H1 (cell line): ENCODE results near the gene DGCR6L. TPM values are rescaled to one million over a fixed set of nuclear protein-coding genes. Genes with fewer than 3 reads are reported as not detected.

Source experiments
- CTCF ChIA-PET: fragments of 300-600 bp; sonication (Branson Sonifier 250); formaldehyde crosslinking; loops from one replicate; lab custom pipeline; 2021; ENCODE audit not compliant: partially characterized antibody; lab: Charles Lee
- POLR2A ChIA-PET: fragments of 300-600 bp; sonication (Branson Sonifier 250); formaldehyde crosslinking; loops from one replicate; lab custom pipeline; 2021; ENCODE audit warnings: inconsistent platforms; ENCODE audit not compliant: partially characterized antibody; lab: Charles Lee
- DNase-seq, 2 experiments: peaks; one replicate each; pipeline versions ENCODE4 v3.0.0 to v3.0.0-alpha.2; 2010 to 2022; ENCODE audit warnings: low spot score in 2 of 2, low read depth in 1 of 2, mixed read lengths in 1 of 2
- FAIRE-seq: peaks from 2 replicates; lab custom pipeline; 2011; peaks lifted over from hg19 to GRCh38; lab: Jason Lieb, UNC
- H2AFZ ChIP-seq: 2 replicates; pipeline ENCODE4 v1.8.1; 2012; ENCODE audit warnings: low read length, inconsistent platforms
- H2AK5ac ChIP-seq: 2 replicates; pipeline ENCODE4 v1.6.1; 2013; ENCODE audit warnings: low read depth, low read length
- H2BK120ac ChIP-seq: replicated peaks from 2 replicates; pipeline ENCODE3; 2013; ENCODE audit warnings: low read depth, low read length, inconsistent platforms
- H2BK12ac ChIP-seq: 2 replicates; pipeline ENCODE4 v1.6.1; 2013; ENCODE audit warnings: low read depth, low read length
- H2BK15ac ChIP-seq: 2 replicates; pipeline ENCODE4 v1.6.1; 2013; ENCODE audit warnings: low read length
- H2BK20ac ChIP-seq: 2 replicates; pipeline ENCODE4 v1.6.1; 2013; ENCODE audit warnings: low read length
- H2BK5ac ChIP-seq: 2 replicates; pipeline ENCODE4 v1.6.1; 2013; ENCODE audit warnings: low read depth, low read length
- H3K14ac ChIP-seq: 2 replicates; pipeline ENCODE4 v1.6.1; 2013; ENCODE audit warnings: inconsistent platforms; ENCODE audit not compliant: insufficient read length
- H3K18ac ChIP-seq: 2 replicates; pipeline ENCODE4 v1.6.1; 2013; ENCODE audit warnings: low read length; ENCODE audit errors: extremely low read depth
- H3K23ac ChIP-seq: 2 replicates; pipeline ENCODE4 v1.6.1; 2013; ENCODE audit warnings: inconsistent platforms; ENCODE audit not compliant: insufficient read length
- H3K23me2 ChIP-seq: 2 replicates; pipeline ENCODE4 v1.6.1; 2013; ENCODE audit warnings: low read depth, low read length
- H3K27ac ChIP-seq: 2 replicates; pipeline ENCODE4 v1.6.1; 2011; ENCODE audit warnings: low read depth, low read length, inconsistent platforms
- H3K27me3 ChIP-seq, 4 experiments: replicated peaks in 1 of 4; 1 replicate in 1 of 4; 2 replicates in 3 of 4; pipeline versions ENCODE4 v1.6.1 to v1.8.1; 2011 to 2013; ENCODE audit warnings: low read length in 3 of 4, mild to moderate bottlenecking in 3 of 4, inconsistent platforms in 2 of 4, mixed read lengths in 2 of 4, moderate library complexity in 1 of 4; ENCODE audit not compliant: control insufficient read depth in 3 of 4, insufficient read depth in 3 of 4; ENCODE audit errors: extremely low read depth in 1 of 4
- H3K36me3 ChIP-seq, 4 experiments: 2 replicates each; pipeline versions ENCODE4 v1.6.1 to v1.8.1; 2011 to 2013; ENCODE audit warnings: mild to moderate bottlenecking in 4 of 4, low read length in 3 of 4, moderate library complexity in 2 of 4, control low read depth in 1 of 4, inconsistent platforms in 1 of 4; ENCODE audit not compliant: insufficient read depth in 4 of 4, control insufficient read depth in 2 of 4
- H3K4ac ChIP-seq: replicated peaks from 2 replicates; pipeline ENCODE3; 2013; ENCODE audit warnings: low read length, low read depth, mixed read lengths, inconsistent platforms; ENCODE audit not compliant: insufficient read length
- H3K4me1 ChIP-seq, 4 experiments: replicated peaks in 1 of 4; 1 replicate in 1 of 4; 2 replicates in 3 of 4; pipeline versions ENCODE4 v1.6.1 to v1.8.1; 2011 to 2013; ENCODE audit warnings: low read length in 3 of 4, inconsistent platforms in 2 of 4, mixed read lengths in 1 of 4; ENCODE audit not compliant: insufficient read depth in 4 of 4, control insufficient read depth in 3 of 4
- H3K4me2 ChIP-seq, 2 experiments: 2 replicates each; pipeline versions ENCODE4 v1.6.1 to v1.8.1; 2011 to 2013; ENCODE audit warnings: low read depth in 2 of 2, low read length in 2 of 2, control low read depth in 1 of 2, inconsistent platforms in 1 of 2, mild to moderate bottlenecking in 1 of 2; ENCODE audit not compliant: insufficient read depth in 1 of 2
- H3K4me3 ChIP-seq, 4 experiments: fragments of 200-600, 300-600 bp in 1 of 4; sonication (generic), shearing (Covaris generic), sonication (Bioruptor Twin) in 1 of 4; 2 replicates each; pipeline versions ENCODE4 v1.5.1 to v1.8.1; 2011 to 2016; ENCODE audit warnings: low read length in 4 of 4, low read depth in 3 of 4, control low read depth in 2 of 4, inconsistent platforms in 2 of 4, mild to moderate bottlenecking in 2 of 4, mixed read lengths in 1 of 4, moderate library complexity in 1 of 4; ENCODE audit not compliant: insufficient read depth in 2 of 4; ENCODE audit errors: extremely low read depth in 1 of 4
- H3K56ac ChIP-seq: replicated peaks from 2 replicates; pipeline ENCODE3; 2013; ENCODE audit warnings: low read depth, mild to moderate bottlenecking, mixed read lengths, low read length, inconsistent platforms; ENCODE audit not compliant: insufficient read length
- H3K79me1 ChIP-seq: 2 replicates; pipeline ENCODE4 v1.6.1; 2013; ENCODE audit warnings: low read depth, low read length, control low read depth
- H3K79me2 ChIP-seq, 2 experiments: 2 replicates each; pipeline versions ENCODE4 v1.6.1 to v1.8.1; 2012 to 2013; ENCODE audit warnings: low read length in 2 of 2, mild to moderate bottlenecking in 2 of 2, inconsistent platforms in 1 of 2; ENCODE audit not compliant: insufficient read depth in 2 of 2, control insufficient read depth in 1 of 2
- H3K9ac ChIP-seq, 4 experiments: replicated peaks in 1 of 4; 1 replicate in 1 of 4; 2 replicates in 3 of 4; pipeline versions ENCODE4 v1.6.1 to v1.8.1; 2011 to 2013; ENCODE audit warnings: low read depth in 3 of 4, low read length in 3 of 4, control low read depth in 2 of 4, mild to moderate bottlenecking in 2 of 4, moderate library complexity in 2 of 4, inconsistent platforms in 1 of 4; ENCODE audit errors: extremely low read depth in 1 of 4
- H3K9me3 ChIP-seq, 2 experiments: 2 replicates each; pipeline versions ENCODE4 v1.6.1 to v1.8.1; 2012 to 2013; ENCODE audit warnings: mild to moderate bottlenecking in 2 of 2, moderate library complexity in 2 of 2, control low read depth in 1 of 2, inconsistent platforms in 1 of 2, low read depth in 1 of 2, low read length in 1 of 2, mixed read lengths in 1 of 2; ENCODE audit not compliant: insufficient read depth in 2 of 2
- H4K20me1 ChIP-seq, 2 experiments: replicated peaks in 1 of 2; 2 replicates each; pipeline versions ENCODE3 to v1.8.1; 2011 to 2013; ENCODE audit warnings: inconsistent platforms in 2 of 2, low read length in 2 of 2, mild to moderate bottlenecking in 1 of 2; ENCODE audit not compliant: insufficient read depth in 2 of 2, control insufficient read depth in 1 of 2
- H4K5ac ChIP-seq: 2 replicates; pipeline ENCODE4 v1.6.1; 2013; ENCODE audit warnings: low read length, low read depth, mixed read lengths, inconsistent platforms; ENCODE audit not compliant: insufficient read length
- H4K8ac ChIP-seq: 2 replicates; pipeline ENCODE4 v1.8.0; 2013; ENCODE audit warnings: mild to moderate bottlenecking, moderate library complexity, low read length, inconsistent platforms; ENCODE audit not compliant: insufficient read depth; ENCODE audit errors: extremely low read depth
- H4K91ac ChIP-seq: replicated peaks from 2 replicates; pipeline ENCODE3; 2013; ENCODE audit warnings: low read length, mixed read lengths, inconsistent platforms; ENCODE audit not compliant: insufficient read length
- EZH2 ChIP-seq: fragments of 200-600 bp; sonication (generic); IDR thresholded peaks from 2 replicates; pipeline ENCODE4 v1.7.1; 2012; ENCODE audit warnings: low read depth, mild to moderate bottlenecking, moderate library complexity, low read length, inconsistent platforms; ENCODE audit not compliant: severe bottlenecking
- HDAC6 ChIP-seq: IDR thresholded peaks from one replicate; pipeline ENCODE4 v1.7.1; 2012; ENCODE audit warnings: low read depth, mild to moderate bottlenecking, inconsistent platforms, low read length, moderate library complexity
- JUN ChIP-seq: IDR thresholded peaks from 2 replicates; pipeline ENCODE4 v1.6.1; 2011; ENCODE audit warnings: low read depth, mild to moderate bottlenecking, improper control_type of control experiment, low read length
- KDM1A ChIP-seq: fragments of 200-600, 300-600 bp; sonication (generic); IDR thresholded peaks from 2 replicates; pipeline ENCODE4 v1.7.1; 2016; ENCODE audit warnings: mild to moderate bottlenecking, low read length, borderline replicate concordance
- KDM4A ChIP-seq: IDR thresholded peaks from one replicate; pipeline ENCODE4 v1.7.1; 2012; ENCODE audit warnings: low read depth, mild to moderate bottlenecking, moderate library complexity, low read length, inconsistent platforms; ENCODE audit not compliant: severe bottlenecking
- RBBP5 ChIP-seq: IDR thresholded peaks from 2 replicates; pipeline ENCODE4 v1.7.1; 2012; ENCODE audit warnings: low read depth, mild to moderate bottlenecking, inconsistent platforms, low read length, moderate library complexity, borderline replicate concordance
- RXRA ChIP-seq: IDR thresholded peaks from 2 replicates; pipeline ENCODE4 v1.6.1; 2011; ENCODE audit warnings: low read depth, mild to moderate bottlenecking, low read length, moderate library complexity; ENCODE audit not compliant: insufficient read depth
- SIRT6 ChIP-seq: IDR thresholded peaks from one replicate; pipeline ENCODE4 v1.7.1; 2012; ENCODE audit warnings: low read length, inconsistent platforms
- SP2 ChIP-seq: IDR thresholded peaks from 2 replicates; pipeline ENCODE4 v1.6.1; 2012; ENCODE audit warnings: mild to moderate bottlenecking, low read length, inconsistent platforms
- WGBS, 2 experiments: shearing (Covaris generic) in 1 of 2; methylation state at CpG; one replicate each; pipeline versions ENCODE4 v1.1.6 to v1.1.7; 2013 to 2015; ENCODE audit warnings: low lambda C conversion rate in 2 of 2, mixed read lengths in 2 of 2, inconsistent platforms in 1 of 2, low coverage in 1 of 2, missing lambda C conversion rate in 1 of 2; ENCODE audit not compliant: insufficient replicate concordance in 2 of 2, insufficient coverage in 1 of 2, insufficient read length in 1 of 2; ENCODE audit errors: extremely low coverage in 1 of 2, missing lambda C conversion rate in 1 of 2; 5-methylcytosine and 5-hydroxymethylcytosine counted together
- polyA plus RNA-seq, 7 experiments: library from polyadenylated mRNA; depleted of rRNA in 3 of 7; stranded (reverse) in 5 of 7; unstranded in 2 of 7; fragments of >200 nt in 5 of 7; fragments of 200-250 nt in 2 of 7; gene quantifications; 1 replicate in 5 of 7; 2 replicates in 1 of 7; 4 replicates in 1 of 7; pipeline versions ENCODE4 v1.2.1 to v1.2.3, GENCODE V29; 2011 to 2013; ENCODE audit warnings: missing spikeins in 2 of 7, mixed read lengths in 2 of 7
- total RNA-seq: library from RNA; stranded (reverse); fragmentation: NEBNext Ultra II Directional; extraction: Animal tissue kit (Norgen Biotek cat#: 25700); gene quantifications from 2 replicates; pipeline ENCODE4 v1.2.1, GENCODE V29; 2021

DGCR6L gene
- total and polyA plus RNA-seq, 2 of the 8 experiments (the other 6 are each of a cell fraction or from before 2014, with no cell fraction given): 43.6 to 72.6 TPM

DNA sequence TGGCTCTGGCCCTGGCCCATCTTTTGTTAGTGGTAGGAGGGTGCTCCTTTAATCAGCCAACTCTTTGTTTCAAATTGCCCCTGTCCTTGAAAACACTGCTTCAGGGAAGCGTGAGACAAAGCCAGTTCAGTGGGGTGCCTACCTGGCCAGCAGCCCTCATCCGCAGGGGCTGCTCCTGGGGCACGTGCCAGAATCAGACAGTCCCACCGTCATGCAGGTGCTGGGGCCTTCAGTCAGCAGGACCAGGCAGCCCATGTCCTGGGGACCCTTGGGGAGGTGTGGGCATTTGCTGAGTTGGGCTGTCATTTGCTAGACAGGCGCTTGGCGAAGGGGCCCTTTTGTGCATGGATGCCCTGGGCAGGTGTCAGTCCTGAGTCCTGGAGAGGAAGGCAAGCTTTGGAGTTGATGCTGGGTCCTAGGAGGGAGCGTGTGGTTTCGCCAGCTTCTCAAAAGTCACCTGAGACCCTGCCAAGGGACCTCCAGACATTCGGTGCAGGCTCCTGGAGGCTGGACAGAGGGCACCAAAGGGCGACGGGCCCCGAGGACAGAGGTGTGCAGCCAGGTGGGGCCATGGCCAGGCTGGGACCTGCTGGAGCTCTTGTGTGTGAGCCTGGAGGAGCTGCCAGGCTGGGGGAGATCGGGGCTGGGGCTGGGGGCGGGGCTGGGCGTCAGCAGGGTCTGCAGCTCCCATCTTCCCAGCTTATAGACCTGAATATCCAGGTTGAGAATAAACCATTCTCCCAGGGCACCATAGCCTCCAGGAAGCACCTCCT lies 36.8 kb downstream of the DGCR6L start:
- H3K36me3 ChIP-seq: no peaks in the 10 kb centered on the region
- DNase-seq: no peak
- H3K9me3 ChIP-seq: no peaks in the 10 kb centered on the region
- H4K5ac ChIP-seq: no peak overlapping the region
- no peak overlapping the region for H3K27ac ChIP-seq
- no peak overlapping the region for H2AK5ac ChIP-seq
- H2BK120ac ChIP-seq: no peak overlapping the region
- H3K79me2 ChIP-seq: no peaks in the 10 kb centered on the region
- no peak overlapping the region for H3K9ac ChIP-seq
- H2BK12ac ChIP-seq: no peak overlapping the region
- H3K79me1 ChIP-seq: no peaks in the 10 kb centered on the region
- H2BK5ac ChIP-seq: no peak overlapping the region
- H3K18ac ChIP-seq: no peak overlapping the region
- no peak overlapping the region for H4K8ac ChIP-seq
- ChIA-PET CTCF (interaction anchor here (0.9 to 11.5 kb wide), 18 partner anchors 7 to 135 kb away, joined by 3 to 98 read pairs (median 4); partner anchors contain the start of gene DGCR6L), POLR2A (interaction anchor here (0.8 kb wide), 1 partner anchor 9 kb away, joined by 3 read pairs; no protein-coding TSS in a partner anchor)
- no peaks in the 10 kb centered on the region for H3K27me3 ChIP-seq
- no peak overlapping the region for H4K91ac ChIP-seq
- no peak overlapping the region for H2BK20ac ChIP-seq
- no peaks in the 10 kb centered on the region for H3K4me1 ChIP-seq
- no peaks in the 10 kb centered on the region for H3K23me2 ChIP-seq
- H3K14ac ChIP-seq: no peak overlapping the region
- no peak for FAIRE-seq
- 80% methylated on average over 15 of the region's 15 CpGs; no CpG with 5 or more reads in 1 of the 2 experiments for WGBS, 2 experiments
- H3K4me2 ChIP-seq: no peak overlapping the region
- H2AFZ ChIP-seq: no peak overlapping the region
- no peak overlapping the region for H3K4ac ChIP-seq
- TF ChIP-seq RXRA (no peak), JUN (no peak), KDM1A (no peak), KDM4A (no peak), EZH2 (no peak), SIRT6 (no peak), HDAC6 (no peak), RBBP5 (no peak), SP2 (no peak)
- H3K56ac ChIP-seq: no peak overlapping the region
- no peak overlapping the region for H3K23ac ChIP-seq
- H4K20me1 ChIP-seq: no peaks in the 10 kb centered on the region
- no peak overlapping the region for H2BK15ac ChIP-seq
- H3K4me3 ChIP-seq: no peak overlapping the region
